Esophagus squamous epithelium (tissue), 4 donors: Measurements from ENCODE around the gene PLEKHA7.

Experiments used
- CTCF ChIP-seq, 6 experiments: fragments of 450-650 bp in 4 of 6; fragments of 200-600 bp in 2 of 6; sonication (generic) in 2 of 6; IDR thresholded peaks; one replicate each; pipeline ENCODE4 v1.5.1; 2016 to 2019; ENCODE audit warnings: antibody characterized with exemption in 6 of 6, mild to moderate bottlenecking in 4 of 6, moderate library complexity in 4 of 6
- POLR2A ChIP-seq, 4 donors: fragments of 450-650 bp; IDR thresholded peaks; one replicate each; pipeline ENCODE4 v1.6.1; 2017; ENCODE audit warnings: antibody characterized with exemption in 4 of 4, mild to moderate bottlenecking in 4 of 4, moderate library complexity in 3 of 4

- TF ChIP-seq CTCF (IDR thresholded peaks at IDR 0.05) (no peak), POLR2A (IDR thresholded peaks at IDR 0.05) (no peak)
Measured at GRCh38 chr11:17024924-17025323, 10.7 kb upstream of the PLEKHA7 start.
